ENCODE results near the gene ERMARD.

Gene ERMARD

DNA sequence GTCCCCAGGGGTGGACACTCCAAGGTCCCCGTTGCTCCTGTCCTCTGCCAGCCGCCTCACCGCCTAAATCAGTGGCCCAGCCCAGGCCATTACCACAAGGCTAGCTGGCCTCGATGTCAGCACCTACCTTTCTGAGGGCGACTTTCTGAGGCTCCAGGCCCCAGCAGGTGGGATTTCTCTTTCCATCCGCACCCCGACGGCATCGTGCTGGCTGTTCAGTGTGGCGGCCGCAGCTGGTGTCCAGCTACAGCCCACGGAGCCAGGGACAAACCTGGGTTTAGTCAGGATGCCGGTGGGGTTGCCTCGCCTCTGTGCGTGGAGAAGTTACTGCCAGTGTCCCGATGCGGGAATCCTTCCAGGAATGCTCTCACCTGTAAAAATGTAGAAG lies 60.8 kb downstream of the ERMARD start:
- no peaks in the 10 kb centered on the region for H3K36me3 ChIP-seq (ENCODE audit: control insufficient read depth, low read length)
- peaks cover 14% of the 10 kb centered on the region for H3K4me1 ChIP-seq (ENCODE audit: control insufficient read depth, low read length)
- H3F3A ChIP-seq (ENCODE audit: control insufficient read depth, insufficient read depth): no peaks in the 10 kb centered on the region
- peaks cover 9% of the 10 kb centered on the region for H3K9me3 ChIP-seq (ENCODE audit: control insufficient read depth, insufficient read depth, low read length)
- H4K20me1 ChIP-seq (ENCODE audit: control insufficient read depth, insufficient read depth, low read depth, low read length): no peaks in the 10 kb centered on the region
- no peak for TF ChIP-seq EZH2phosphoT487 (IDR thresholded peaks at IDR 0.05; ENCODE audit: borderline replicate concordance, low read length)
- TF ChIP-seq, protein P1, sequence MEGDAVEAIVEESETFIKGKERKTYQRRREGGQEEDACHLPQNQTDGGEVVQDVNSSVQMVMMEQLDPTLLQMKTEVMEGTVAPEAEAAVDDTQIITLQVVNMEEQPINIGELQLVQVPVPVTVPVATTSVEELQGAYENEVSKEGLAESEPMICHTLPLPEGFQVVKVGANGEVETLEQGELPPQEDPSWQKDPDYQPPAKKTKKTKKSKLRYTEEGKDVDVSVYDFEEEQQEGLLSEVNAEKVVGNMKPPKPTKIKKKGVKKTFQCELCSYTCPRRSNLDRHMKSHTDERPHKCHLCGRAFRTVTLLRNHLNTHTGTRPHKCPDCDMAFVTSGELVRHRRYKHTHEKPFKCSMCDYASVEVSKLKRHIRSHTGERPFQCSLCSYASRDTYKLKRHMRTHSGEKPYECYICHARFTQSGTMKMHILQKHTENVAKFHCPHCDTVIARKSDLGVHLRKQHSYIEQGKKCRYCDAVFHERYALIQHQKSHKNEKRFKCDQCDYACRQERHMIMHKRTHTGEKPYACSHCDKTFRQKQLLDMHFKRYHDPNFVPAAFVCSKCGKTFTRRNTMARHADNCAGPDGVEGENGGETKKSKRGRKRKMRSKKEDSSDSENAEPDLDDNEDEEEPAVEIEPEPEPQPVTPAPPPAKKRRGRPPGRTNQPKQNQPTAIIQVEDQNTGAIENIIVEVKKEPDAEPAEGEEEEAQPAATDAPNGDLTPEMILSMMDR (IDR thresholded peaks at IDR 0.05; ENCODE audit: low read depth, low read length, poor library complexity, severe bottlenecking): no peak
- H3K4me2 ChIP-seq (ENCODE audit: low read length): no peak overlapping the region
- H3K27ac ChIP-seq (ENCODE audit: low read depth, low read length): no peak overlapping the region
- H3K9me2 ChIP-seq (replicated peaks; ENCODE audit: control insufficient read depth, low read length): no peaks in the 10 kb centered on the region
- no peak overlapping the region for H3K4me3 ChIP-seq (ENCODE audit: low read length)
- H3K79me2 ChIP-seq (ENCODE audit: control insufficient read depth, low read length): no peaks in the 10 kb centered on the region
- no peaks in the 10 kb centered on the region for H3K27me3 ChIP-seq (ENCODE audit: control insufficient read depth, low read length)

DNA sequence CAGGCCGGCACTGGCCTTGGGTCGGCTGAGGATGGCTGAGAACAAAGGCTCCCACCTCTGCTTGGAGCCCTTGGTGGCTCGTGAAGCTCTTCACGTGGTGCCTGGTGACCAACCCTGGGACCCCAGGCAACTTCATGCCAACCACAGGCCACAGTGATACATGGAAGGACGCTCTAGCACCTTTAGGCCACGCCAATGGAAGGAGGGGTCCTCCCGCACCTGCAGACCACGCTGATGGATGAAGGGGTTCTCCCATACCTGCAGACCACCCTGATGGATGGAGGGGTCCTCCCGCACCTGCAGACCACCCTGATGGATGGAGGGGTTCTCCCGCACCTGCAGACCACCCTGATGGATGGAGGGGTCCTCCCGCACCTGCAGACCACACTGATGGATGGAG lies 62.5 kb downstream of the ERMARD start:
- Histone ChIP-seq H3K9me2 (replicated peaks; ENCODE audit: control insufficient read depth, low read length) (no peaks in the 10 kb centered on the region), H3K27ac (ENCODE audit: low read depth, low read length) (no peak overlapping the region), H3K4me3 (ENCODE audit: low read length) (no peak overlapping the region), H3K4me1 (ENCODE audit: control insufficient read depth, low read length) (peaks cover 10% of the 10 kb centered on the region), H3K27me3 (ENCODE audit: control insufficient read depth, low read length) (no peaks in the 10 kb centered on the region), H3K4me2 (ENCODE audit: low read length) (no peak overlapping the region), H3F3A (ENCODE audit: control insufficient read depth, insufficient read depth) (no peaks in the 10 kb centered on the region), H3K79me2 (ENCODE audit: control insufficient read depth, low read length) (no peaks in the 10 kb centered on the region), H4K20me1 (ENCODE audit: control insufficient read depth, insufficient read depth, low read depth, low read length) (no peaks in the 10 kb centered on the region), H3K36me3 (ENCODE audit: control insufficient read depth, low read length) (no peaks in the 10 kb centered on the region), H3K9me3 (ENCODE audit: control insufficient read depth, insufficient read depth, low read length) (peaks cover 9% of the 10 kb centered on the region)
- TF ChIP-seq EZH2phosphoT487 (IDR thresholded peaks at IDR 0.05; ENCODE audit: borderline replicate concordance, low read length): no peak
- TF ChIP-seq, protein P1 (IDR thresholded peaks at IDR 0.05; ENCODE audit: low read depth, low read length, poor library complexity, severe bottlenecking): no peak

- Histone ChIP-seq H3K4me2 (ENCODE audit: low read length) (no peak overlapping the region), H3K27ac (ENCODE audit: low read depth, low read length) (no peak overlapping the region), H3K9me3 (ENCODE audit: control insufficient read depth, insufficient read depth, low read length) (peaks cover 9% of the 10 kb centered on the region), H4K20me1 (ENCODE audit: control insufficient read depth, insufficient read depth, low read depth, low read length) (no peaks in the 10 kb centered on the region), H3K27me3 (ENCODE audit: control insufficient read depth, low read length) (no peaks in the 10 kb centered on the region), H3F3A (ENCODE audit: control insufficient read depth, insufficient read depth) (no peaks in the 10 kb centered on the region), H3K4me1 (ENCODE audit: control insufficient read depth, low read length) (no peaks in the 10 kb centered on the region), H3K79me2 (ENCODE audit: control insufficient read depth, low read length) (no peaks in the 10 kb centered on the region), H3K9me2 (replicated peaks; ENCODE audit: control insufficient read depth, low read length) (no peaks in the 10 kb centered on the region), H3K4me3 (ENCODE audit: low read length) (no peak overlapping the region), H3K36me3 (ENCODE audit: control insufficient read depth, low read length) (no peaks in the 10 kb centered on the region)
- TF ChIP-seq, protein P1 (IDR thresholded peaks at IDR 0.05; ENCODE audit: low read depth, low read length, poor library complexity, severe bottlenecking): no peak
- TF ChIP-seq EZH2phosphoT487 (IDR thresholded peaks at IDR 0.05; ENCODE audit: borderline replicate concordance, low read length): no peak
Observed at GRCh38 chr6:169816054-169816453, 64.6 kb downstream of the ERMARD start.

DNA sequence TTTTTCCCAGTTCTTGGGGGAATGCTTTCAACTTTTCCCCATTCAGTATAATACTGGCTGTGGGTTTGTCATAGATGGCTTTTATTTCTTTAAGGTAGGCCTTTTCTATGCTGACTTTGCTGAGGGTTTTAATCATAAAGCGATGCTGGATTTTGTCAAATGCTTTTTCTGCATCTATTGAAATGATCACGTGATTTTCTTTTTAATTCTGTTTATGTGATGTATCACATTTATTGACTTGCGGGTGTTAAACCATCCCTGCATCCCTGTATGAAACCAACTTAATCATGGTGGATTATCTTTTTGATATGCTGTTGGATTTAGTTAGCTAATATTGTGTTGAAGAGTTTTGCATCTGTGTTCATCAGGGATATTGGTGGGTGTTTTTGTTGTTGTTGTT lies 65.6 kb downstream of the ERMARD start:
- H3K36me3 ChIP-seq (ENCODE audit: control insufficient read depth, low read length): no peaks in the 10 kb centered on the region
- no peaks in the 10 kb centered on the region for H3F3A ChIP-seq (ENCODE audit: control insufficient read depth, insufficient read depth)
- no peaks in the 10 kb centered on the region for H3K27me3 ChIP-seq (ENCODE audit: control insufficient read depth, low read length)
- TF ChIP-seq, protein P1 (IDR thresholded peaks at IDR 0.05; ENCODE audit: low read depth, low read length, poor library complexity, severe bottlenecking): no peak
- TF ChIP-seq EZH2phosphoT487 (IDR thresholded peaks at IDR 0.05; ENCODE audit: borderline replicate concordance, low read length): no peak
- no peak overlapping the region for H3K27ac ChIP-seq (ENCODE audit: low read depth, low read length)
- no peaks in the 10 kb centered on the region for H4K20me1 ChIP-seq (ENCODE audit: control insufficient read depth, insufficient read depth, low read depth, low read length)
- H3K4me1 ChIP-seq (ENCODE audit: control insufficient read depth, low read length): no peaks in the 10 kb centered on the region
- no peak overlapping the region for H3K4me3 ChIP-seq (ENCODE audit: low read length)
- no peak overlapping the region for H3K4me2 ChIP-seq (ENCODE audit: low read length)
- no peaks in the 10 kb centered on the region for H3K9me2 ChIP-seq (replicated peaks; ENCODE audit: control insufficient read depth, low read length)
- no peaks in the 10 kb centered on the region for H3K79me2 ChIP-seq (ENCODE audit: control insufficient read depth, low read length)
- H3K9me3 ChIP-seq (ENCODE audit: control insufficient read depth, insufficient read depth, low read length): peaks cover 9% of the 10 kb centered on the region

Measured in DOHH2 (cell line).